PC-9 (cell line): ENCODE data around the gene ENPEP.
"Not testable (repeated sequence)": the region's sequence is repeated elsewhere in the genome, so short reads cannot be mapped to it uniquely, and the experiment has no call there.

ENCODE experiments used
- CTCF ChIP-seq: fragments of 200-600 bp; sonication (generic); conservative IDR thresholded peaks from 2 replicates; pipeline ENCODE4 v1.6.1; 2017; ENCODE audit warnings: mixed run types, antibody characterized with exemption, mild to moderate bottlenecking, moderate library complexity
- EZH2 ChIP-seq: fragments of 200-600 bp; sonication (generic); IDR thresholded peaks from 2 replicates; pipeline ENCODE4 v1.8.0; 2017; ENCODE audit warnings: antibody characterized with exemption, low read depth

DNA sequence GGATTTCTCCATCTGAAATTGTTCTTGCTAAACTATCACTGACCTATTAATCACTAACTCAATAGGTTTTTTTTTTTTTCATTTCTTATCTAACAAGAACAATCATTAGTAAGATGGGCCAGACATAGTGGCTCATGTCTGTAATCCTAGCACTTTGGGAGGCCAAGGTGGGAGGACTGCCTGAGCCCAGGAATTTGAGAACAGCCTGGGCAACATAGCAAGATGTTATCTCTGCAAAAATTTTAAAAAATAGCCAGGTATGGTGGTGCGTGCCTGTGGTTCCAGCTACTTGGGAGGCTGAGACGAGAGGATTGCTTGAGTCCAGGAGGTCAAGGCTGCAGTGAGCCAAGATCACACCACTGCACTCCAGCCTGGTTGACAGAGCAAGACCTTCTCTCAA is 100.7 kb downstream of the ENPEP start:
- TF ChIP-seq EZH2, CTCF: not testable (repeated sequence)
